Trophoblast cell (in vitro differentiated cells and primary cell): ENCODE results near the gene DLG1.

Source experiments
- DNase-seq, 2 donors: peaks; one replicate each; pipeline ENCODE4 v3.0.0-alpha.2; 2016
- H2AFZ ChIP-seq: 2 replicates; pipeline ENCODE4 v1.6.1; 2013; ENCODE audit warnings: low read length, moderate library complexity, mild to moderate bottlenecking; ENCODE audit not compliant: insufficient read depth, poor library complexity
- H2AK5ac ChIP-seq: 2 replicates; pipeline ENCODE4 v1.6.1; 2013; ENCODE audit warnings: mild to moderate bottlenecking, low read length
- H2BK120ac ChIP-seq: 2 replicates; pipeline ENCODE4 v1.6.1; 2013; ENCODE audit warnings: low read length, mild to moderate bottlenecking, moderate library complexity; ENCODE audit not compliant: insufficient read depth, poor library complexity
- H2BK12ac ChIP-seq: 2 replicates; pipeline ENCODE4 v1.6.1; 2013; ENCODE audit warnings: mild to moderate bottlenecking, low read length, moderate library complexity
- H2BK5ac ChIP-seq: 2 replicates; pipeline ENCODE4 v1.6.1; 2013; ENCODE audit warnings: low read length, low read depth, moderate library complexity, mild to moderate bottlenecking; ENCODE audit not compliant: poor library complexity
- H3K14ac ChIP-seq: 2 replicates; pipeline ENCODE4 v1.6.1; 2013; ENCODE audit warnings: mild to moderate bottlenecking, low read length
- H3K18ac ChIP-seq: 2 replicates; pipeline ENCODE4 v1.6.1; 2013; ENCODE audit warnings: mild to moderate bottlenecking, low read length
- H3K23ac ChIP-seq: 2 replicates; pipeline ENCODE4 v1.6.1; 2013; ENCODE audit warnings: low read length
- H3K27ac ChIP-seq: 2 replicates; pipeline ENCODE4 v1.5.1; 2013; ENCODE audit warnings: low read depth, mild to moderate bottlenecking, inconsistent platforms, low read length, moderate library complexity
- H3K27me3 ChIP-seq: 2 replicates; pipeline ENCODE4 v1.6.1; 2013; ENCODE audit warnings: inconsistent platforms, mild to moderate bottlenecking, low read length, moderate library complexity; ENCODE audit not compliant: insufficient read depth
- H3K36me3 ChIP-seq, 2 experiments: 1 replicate in 1 of 2; 2 replicates in 1 of 2; pipeline ENCODE4 v1.6.1; 2013; ENCODE audit warnings: low read length in 2 of 2, mild to moderate bottlenecking in 2 of 2, moderate library complexity in 1 of 2; ENCODE audit not compliant: insufficient read depth in 2 of 2, control insufficient read depth in 1 of 2
- H3K4ac ChIP-seq: 2 replicates; pipeline ENCODE4 v1.6.1; 2013; ENCODE audit warnings: low read depth, mild to moderate bottlenecking, low read length, moderate library complexity
- H3K4me1 ChIP-seq, 2 experiments: 1 replicate in 1 of 2; 2 replicates in 1 of 2; pipeline ENCODE4 v1.6.1; 2013; ENCODE audit warnings: low read length in 2 of 2, mild to moderate bottlenecking in 2 of 2, moderate library complexity in 1 of 2; ENCODE audit not compliant: insufficient read depth in 2 of 2, control insufficient read depth in 1 of 2
- H3K4me2 ChIP-seq: 2 replicates; pipeline ENCODE4 v1.6.1; 2013; ENCODE audit warnings: inconsistent platforms, mild to moderate bottlenecking, low read length, moderate library complexity
- H3K4me3 ChIP-seq: 2 replicates; pipeline ENCODE4 v1.5.1; 2013; ENCODE audit warnings: mild to moderate bottlenecking, low read depth, low read length, inconsistent platforms
- H3K79me1 ChIP-seq: one replicate; pipeline ENCODE4 v1.6.1; 2013; ENCODE audit warnings: low read length
- H3K79me2 ChIP-seq: 2 replicates; pipeline ENCODE4 v1.6.1; 2013; ENCODE audit warnings: low read length, mild to moderate bottlenecking; ENCODE audit not compliant: control insufficient read depth, insufficient read depth, poor library complexity
- H3K9ac ChIP-seq: 2 replicates; pipeline ENCODE4 v1.6.1; 2013; ENCODE audit warnings: mild to moderate bottlenecking, low read length
- H3K9me3 ChIP-seq: 2 replicates; pipeline ENCODE4 v1.6.1; 2013; ENCODE audit warnings: low read depth, mild to moderate bottlenecking, control low read depth, inconsistent platforms, low read length; ENCODE audit not compliant: insufficient read depth
- H4K12ac ChIP-seq: 2 replicates; pipeline ENCODE4 v1.6.1; 2013; ENCODE audit warnings: low read depth, mild to moderate bottlenecking, low read length, moderate library complexity
- H4K8ac ChIP-seq: 2 replicates; pipeline ENCODE4 v1.6.1; 2013; ENCODE audit warnings: low read depth, mild to moderate bottlenecking, low read length, moderate library complexity
- H4K91ac ChIP-seq: one replicate; pipeline ENCODE4 v1.6.1; 2013; ENCODE audit warnings: low read depth, mild to moderate bottlenecking, low read length, moderate library complexity
- WGBS: extraction: QIAGEN DNeasy Blood & Tissue Kit; methylation state at CpG from one replicate; pipeline ENCODE4 v1.1.7; 2013; ENCODE audit warnings: missing lambda C conversion rate; ENCODE audit not compliant: insufficient read length, insufficient coverage; ENCODE audit errors: extremely low coverage; 5-methylcytosine and 5-hydroxymethylcytosine counted together

DLG1 gene

DNA sequence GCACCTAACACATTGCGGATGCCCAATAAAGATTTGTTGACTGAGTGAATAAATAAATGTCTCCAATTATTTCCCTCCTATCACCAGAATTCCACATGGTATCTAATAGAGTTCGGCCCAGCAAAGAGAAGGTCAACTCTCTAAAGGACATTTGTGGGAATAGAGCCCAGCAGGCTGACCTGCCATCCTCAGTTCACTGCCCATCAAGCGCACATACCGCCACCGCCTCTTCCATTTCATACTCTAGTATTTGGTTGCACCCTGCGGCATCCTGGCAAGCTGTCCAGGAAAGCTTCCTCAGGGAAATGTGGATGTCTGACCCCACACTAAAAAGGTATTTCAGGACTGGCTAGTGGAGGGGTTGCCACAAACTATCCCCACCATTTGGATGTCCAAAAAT is 29.8 kb upstream of the DLG1 start:
- no peak for DNase-seq
- no peak overlapping the region for H3K4me3 ChIP-seq
- H3K79me2 ChIP-seq: no peaks in the 10 kb centered on the region
- H3K27ac ChIP-seq: no peak overlapping the region
- H4K12ac ChIP-seq: no peak overlapping the region
- no peak overlapping the region for H2BK5ac ChIP-seq
- H3K79me1 ChIP-seq: no peaks in the 10 kb centered on the region
- no peak overlapping the region for H3K9ac ChIP-seq
- H3K23ac ChIP-seq: no peak overlapping the region
- no peaks in the 10 kb centered on the region for H3K9me3 ChIP-seq
- H3K27me3 ChIP-seq: no peaks in the 10 kb centered on the region
- no CpG with 5 or more reads among the region's 6 CpGs for WGBS
- H3K14ac ChIP-seq: no peak overlapping the region
- no peak overlapping the region for H3K4me2 ChIP-seq
- H4K8ac ChIP-seq: no peak overlapping the region
- no peaks in the 10 kb centered on the region for H3K4me1 ChIP-seq
- H2AK5ac ChIP-seq: no peak overlapping the region
- no peak overlapping the region for H2AFZ ChIP-seq
- no peaks in the 10 kb centered on the region for H3K36me3 ChIP-seq
- no peak overlapping the region for H2BK12ac ChIP-seq
- H3K4ac ChIP-seq: no peak overlapping the region
- no peak overlapping the region for H3K18ac ChIP-seq
- no peak overlapping the region for H4K91ac ChIP-seq
- no peak overlapping the region for H2BK120ac ChIP-seq

- Histone ChIP-seq H3K36me3 (no peaks in the 10 kb centered on the region), H3K27me3 (no peaks in the 10 kb centered on the region), H3K9ac (no peak overlapping the region), H3K18ac (no peak overlapping the region), H3K4me1 (no peaks in the 10 kb centered on the region), H2BK120ac (no peak overlapping the region), H4K8ac (no peak overlapping the region), H2AFZ (no peak overlapping the region), H3K4me3 (no peak overlapping the region), H3K4me2 (no peak overlapping the region), H3K79me2 (no peaks in the 10 kb centered on the region), H2BK12ac (no peak overlapping the region), H3K79me1 (no peaks in the 10 kb centered on the region), H4K12ac (no peak overlapping the region), H3K27ac (no peak overlapping the region), H3K23ac (no peak overlapping the region), H3K9me3 (no peaks in the 10 kb centered on the region), H2AK5ac (no peak overlapping the region), H4K91ac (no peak overlapping the region), H2BK5ac (no peak overlapping the region), H3K4ac (no peak overlapping the region), H3K14ac (no peak overlapping the region)
- DNase-seq: no peak
- WGBS: no CpG with 5 or more reads among the region's 3 CpGs
Measured at GRCh38 chr3:197327701-197328100, 29.3 kb upstream of the DLG1 start.

DNA sequence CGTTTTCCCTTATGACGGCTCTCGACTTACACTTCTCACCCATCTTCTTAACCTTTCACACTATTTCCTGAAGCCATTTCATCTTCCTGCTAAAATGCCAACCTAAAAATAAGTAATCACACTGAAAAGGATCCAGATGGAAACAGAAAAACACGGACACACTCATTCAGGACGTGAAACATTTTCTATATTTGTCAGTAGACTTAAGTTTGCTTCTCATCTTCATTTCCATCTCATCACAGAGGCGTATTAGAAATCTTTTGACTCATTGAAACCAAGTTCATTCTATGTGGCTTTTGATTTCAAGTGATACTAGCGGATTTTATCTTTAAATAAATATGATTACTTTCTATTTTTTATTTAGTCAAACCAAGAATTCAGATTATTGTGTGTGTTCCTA is 27.4 kb upstream of the DLG1 start:
- Histone ChIP-seq H4K12ac (no peak overlapping the region), H2AFZ (no peak overlapping the region), H3K27ac (no peak overlapping the region), H3K9me3 (no peaks in the 10 kb centered on the region), H3K27me3 (no peaks in the 10 kb centered on the region), H2BK120ac (no peak overlapping the region), H3K18ac (no peak overlapping the region), H3K4ac (no peak overlapping the region), H3K4me3 (no peak overlapping the region), H3K4me2 (no peak overlapping the region), H2BK12ac (no peak overlapping the region), H3K9ac (no peak overlapping the region), H3K4me1 (no peaks in the 10 kb centered on the region), H2AK5ac (no peak overlapping the region), H2BK5ac (no peak overlapping the region), H3K79me2 (no peaks in the 10 kb centered on the region), H3K23ac (no peak overlapping the region), H4K8ac (no peak overlapping the region), H3K36me3 (no peaks in the 10 kb centered on the region), H4K91ac (no peak overlapping the region), H3K14ac (no peak overlapping the region), H3K79me1 (no peaks in the 10 kb centered on the region)
- WGBS: no CpG with 5 or more reads among the region's 7 CpGs
- DNase-seq: no peak

DNA sequence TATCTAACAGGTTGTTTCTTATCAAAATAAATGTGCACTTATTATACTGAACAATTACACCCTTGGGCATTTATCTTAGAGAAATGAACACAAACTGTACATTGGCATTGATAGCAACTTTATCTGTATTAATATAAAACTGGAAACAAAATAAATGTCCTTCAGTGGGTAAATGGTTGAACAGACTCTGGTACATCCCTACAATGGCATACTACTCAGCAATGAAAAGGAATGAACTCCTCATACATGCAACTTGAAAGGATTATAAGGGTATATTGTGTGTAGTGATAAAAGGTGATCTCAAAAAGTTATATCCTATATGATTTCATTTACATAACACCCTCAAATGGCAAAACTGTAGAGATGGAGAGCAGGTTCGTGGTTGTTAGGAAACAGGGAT is 23.7 kb upstream of the DLG1 start:
- no peak overlapping the region for H2AFZ ChIP-seq
- H3K14ac ChIP-seq: no peak overlapping the region
- no peak overlapping the region for H3K27ac ChIP-seq
- no peak overlapping the region for H4K91ac ChIP-seq
- H2AK5ac ChIP-seq: no peak overlapping the region
- DNase-seq: no peak
- no peaks in the 10 kb centered on the region for H3K79me1 ChIP-seq
- H3K18ac ChIP-seq: no peak overlapping the region
- H3K4ac ChIP-seq: no peak overlapping the region
- H3K36me3 ChIP-seq: no peaks in the 10 kb centered on the region
- H3K4me1 ChIP-seq: peaks cover 3 to 4% of the 10 kb centered on the region in 2 experiments
- no CpG with 5 or more reads among the region's 1 CpG for WGBS
- peaks cover 2% of the 10 kb centered on the region for H3K9me3 ChIP-seq
- no peaks in the 10 kb centered on the region for H3K79me2 ChIP-seq
- H3K27me3 ChIP-seq: no peaks in the 10 kb centered on the region
- H2BK5ac ChIP-seq: no peak overlapping the region
- H4K12ac ChIP-seq: no peak overlapping the region
- H3K4me2 ChIP-seq: no peak overlapping the region
- no peak overlapping the region for H2BK12ac ChIP-seq
- no peak overlapping the region for H3K4me3 ChIP-seq
- H3K9ac ChIP-seq: no peak overlapping the region
- H4K8ac ChIP-seq: no peak overlapping the region
- no peak overlapping the region for H2BK120ac ChIP-seq
- no peak overlapping the region for H3K23ac ChIP-seq
